WERI-Rb-1 (cell line): Measurements from ENCODE around the gene SLC25A41.

Source experiments
- DNase-seq: peaks from one replicate; pipeline ENCODE4 v3.0.0-alpha.2; 2020
- H3K27ac ChIP-seq: fragments of 250-450 bp; sonication (Bioruptor Pico); 2 replicates; pipeline ENCODE4 v1.5.1; 2020; ENCODE audit warnings: mild to moderate bottlenecking, moderate library complexity
- H3K27me3 ChIP-seq: fragments of 250-450 bp; sonication (Bioruptor Pico); 2 replicates; pipeline ENCODE4 v1.5.1; 2021; ENCODE audit warnings: mild to moderate bottlenecking, low read depth, moderate library complexity; ENCODE audit not compliant: insufficient read depth, severe bottlenecking
- H3K36me3 ChIP-seq: fragments of 250-450 bp; sonication (Bioruptor Pico); 2 replicates; pipeline ENCODE4 v1.5.1; 2020; ENCODE audit warnings: mild to moderate bottlenecking, moderate library complexity
- H3K4me3 ChIP-seq: 2 replicates; pipeline ENCODE4 v1.5.1; 2011; ENCODE audit warnings: low read depth, mild to moderate bottlenecking, control low read depth, low read length
- H3K9me3 ChIP-seq: fragments of 250-450 bp; sonication (Bioruptor Pico); 2 replicates; pipeline ENCODE4 v1.5.1; 2021; ENCODE audit warnings: mild to moderate bottlenecking, moderate library complexity; ENCODE audit not compliant: severe bottlenecking
- CTCF ChIP-seq: IDR thresholded peaks from 2 replicates; pipeline ENCODE4 v1.5.1; 2011; ENCODE audit warnings: low read depth, mild to moderate bottlenecking, control low read depth, inconsistent platforms, low read length

Gene SLC25A41

GRCh38 chr19:6433663-6434062 lies at the start of gene SLC25A41:
SLC25A41 (minus strand) TSS chr19:6433763; CDS start chr19:6433693, 70 bp downstream.
- no peak within 1 kb of the TSS for H3K4me3 ChIP-seq
- H3K27ac ChIP-seq = no peak within 1 kb of the TSS
- H3K9me3 ChIP-seq = no peaks in the 10 kb centered on the region
- no peaks in the 10 kb centered on the region for H3K36me3 ChIP-seq
- no peak for TF ChIP-seq CTCF
- no peaks in the 10 kb centered on the region for H3K27me3 ChIP-seq
- no peak for DNase-seq

- no peak overlapping the region for H3K4me3 ChIP-seq
- no peak overlapping the region for H3K27ac ChIP-seq
- no peak for DNase-seq
- no peaks in the 10 kb centered on the region for H3K27me3 ChIP-seq
- H3K36me3 ChIP-seq = no peaks in the 10 kb centered on the region
- no peak for TF ChIP-seq CTCF
- H3K9me3 ChIP-seq = no peaks in the 10 kb centered on the region
These were observed 49.7 kb upstream of the SLC25A41 start for GRCh38 chr19:6483235-6483634.

- H3K9me3 ChIP-seq = no peaks in the 10 kb centered on the region
- no peak for DNase-seq
- no peaks in the 10 kb centered on the region for H3K27me3 ChIP-seq
- H3K27ac ChIP-seq = no peak overlapping the region
- TF ChIP-seq CTCF = no peak
- H3K36me3 ChIP-seq = no peaks in the 10 kb centered on the region
- no peak overlapping the region for H3K4me3 ChIP-seq
These were observed 48.8 kb upstream of the SLC25A41 start for GRCh38 chr19:6482343-6482686.

GRCh38 chr19:6481541-6482342 lies 48.2 kb upstream of the SLC25A41 start, which contains the start of gene DENND1C:
DENND1C (minus strand) TSS chr19:6481787; CDS start chr19:6481695, 92 bp downstream.
- H3K4me3 ChIP-seq = no peak within 1 kb of the TSS
- peak; percentile 60 for DNase-seq
- H3K9me3 ChIP-seq = no peaks in the 10 kb centered on the region
- peak; percentile 66 for TF ChIP-seq CTCF
- no peaks in the 10 kb centered on the region for H3K27me3 ChIP-seq
- H3K27ac ChIP-seq = no peak within 1 kb of the TSS
- H3K36me3 ChIP-seq = no peaks in the 10 kb centered on the region

- Histone ChIP-seq H3K27me3 (no peaks in the 10 kb centered on the region), H3K36me3 (no peaks in the 10 kb centered on the region), H3K27ac (no peak overlapping the region), H3K9me3 (no peaks in the 10 kb centered on the region), H3K4me3 (no peak overlapping the region)
- TF ChIP-seq CTCF = no peak
- no peak for DNase-seq
These were observed 47.4 kb upstream of the SLC25A41 start for GRCh38 chr19:6480848-6481415.
